Testis (tissue), 3 donors: ENCODE results near the gene SLC25A45. TPM values are rescaled to one million over a fixed set of nuclear protein-coding genes. Genes with fewer than 3 reads are reported as not detected.

Source experiments
- DNase-seq: peaks from one replicate; pipeline ENCODE4 v3.0.0-alpha.2; 2019
- H3K27ac ChIP-seq, 2 donors: fragments of 200-600 bp; sonication (generic); one replicate each; pipeline ENCODE4 v1.5.1; 2019
- H3K27me3 ChIP-seq: fragments of 200-600 bp; sonication (generic); one replicate; pipeline ENCODE4 v1.5.1; 2019
- H3K36me3 ChIP-seq: fragments of 200-600 bp; sonication (generic); one replicate; pipeline ENCODE4 v1.5.1; 2017; ENCODE audit warnings: low read depth; ENCODE audit errors: missing control alignments
- H3K4me1 ChIP-seq: fragments of 200-600 bp; sonication (generic); one replicate; pipeline ENCODE4 v1.5.1; 2019
- H3K4me3 ChIP-seq, 2 donors: fragments of 200-600 bp; sonication (generic); one replicate each; pipeline ENCODE4 v1.5.1; 2017 to 2019
- H3K9me3 ChIP-seq: fragments of 200-600 bp; sonication (generic); one replicate; pipeline ENCODE4 v1.5.1; 2017
- POLR2A ChIP-seq: fragments of 450-650 bp; IDR thresholded peaks from one replicate; pipeline ENCODE4 v1.6.1; 2017; ENCODE audit warnings: antibody characterized with exemption, mild to moderate bottlenecking, moderate library complexity
- WGBS, 2 donors: methylation state at CpG; one replicate each; pipeline ENCODE4 v1.1.5; 2018; 5-methylcytosine and 5-hydroxymethylcytosine counted together
- intact Hi-C: fragments of 100-400 bp; cut with DNase I; formaldehyde crosslinking; loops from one replicate; pipeline ENCODE4 v1.15.1; 2023; ENCODE audit warnings: low total_unique reads
- polyA plus RNA-seq: library from polyadenylated mRNA; stranded (reverse); fragments of 350-450 nt; fragmentation: Illumina TruSeq; extraction: RNeasy Lipid Tissue Mini Kit (QIAGEN cat#74804); gene quantifications from one replicate; pipeline ENCODE4 v1.2.3, GENCODE V29; 2014; ENCODE audit warnings: low read depth, low replicate concordance; ENCODE audit not compliant: insufficient read depth
- total RNA-seq, 2 donors: library from RNA; depleted of rRNA; stranded (reverse); fragments of >200 nt; gene quantifications; one replicate each; pipeline ENCODE4 v1.2.3, GENCODE V29; 2016
- TF ChIP-seq, protein P1 (sequence below), 3 experiments: fragments of 450-650 bp in 2 of 3; fragments of 200-600 bp in 1 of 3; sonication (generic) in 1 of 3; IDR thresholded peaks; one replicate each; pipeline ENCODE4 v1.5.1; 2016 to 2019; ENCODE audit warnings: antibody characterized with exemption in 3 of 3, mild to moderate bottlenecking in 2 of 3, moderate library complexity in 1 of 3

The SLC25A45 gene
- total and polyA plus RNA-seq, 3 donors from 2014 or later, result 8.0 to 10.6 (median 10.1) TPM

DNA sequence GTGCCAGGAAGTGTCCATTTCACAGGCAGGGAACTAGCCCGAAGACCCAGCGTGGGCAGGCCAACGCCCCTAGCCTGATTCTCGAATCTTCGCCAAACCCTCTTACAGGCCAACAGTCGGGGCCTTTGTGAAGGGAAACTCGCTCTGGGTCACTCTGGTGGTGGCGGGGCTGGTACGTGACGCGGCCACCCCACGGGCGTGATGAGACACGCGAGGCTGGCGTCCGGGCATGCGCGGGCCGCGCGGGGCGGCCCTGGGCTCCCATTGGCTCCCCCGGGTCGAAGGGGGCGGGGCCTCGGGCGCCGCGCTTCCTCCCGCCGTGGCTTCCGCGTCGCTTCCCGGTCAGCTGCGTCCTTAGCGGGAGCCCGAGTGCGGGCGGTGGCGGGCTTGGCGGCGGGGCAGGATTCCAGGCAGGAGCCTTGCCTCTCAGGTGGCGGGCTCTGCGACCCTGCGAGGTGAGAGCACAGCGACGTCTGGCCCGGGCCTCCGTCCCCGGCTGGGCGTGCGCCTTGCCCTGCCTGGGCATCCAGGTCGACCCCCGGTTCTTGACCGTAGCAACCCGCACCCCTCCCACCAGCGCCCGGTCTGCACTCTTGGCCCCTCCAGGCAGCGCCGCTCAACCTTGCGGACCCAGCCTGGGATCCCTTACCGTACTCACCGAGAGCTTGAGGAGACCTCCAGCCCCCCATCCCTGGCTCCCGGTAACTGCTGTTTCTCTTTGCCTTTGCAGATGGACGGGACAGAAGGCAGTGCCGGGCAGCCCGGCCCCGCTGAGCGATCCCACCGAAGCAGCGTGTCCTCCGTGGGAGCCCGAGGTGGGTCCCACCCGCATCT is 4.1 kb upstream of the SLC25A45 start, which contains the start of gene FRMD8:
Gene FRMD8 (plus strand): TSS at position 331 of the 834 bp plus-strand sequence. CDS start 400 bp downstream, at position 731.
- H3K27me3 ChIP-seq, result no peaks in the 10 kb centered on the region
- peaks cover 59% of the 10 kb centered on the region for H3K4me1 ChIP-seq
- TF ChIP-seq, protein P1, sequence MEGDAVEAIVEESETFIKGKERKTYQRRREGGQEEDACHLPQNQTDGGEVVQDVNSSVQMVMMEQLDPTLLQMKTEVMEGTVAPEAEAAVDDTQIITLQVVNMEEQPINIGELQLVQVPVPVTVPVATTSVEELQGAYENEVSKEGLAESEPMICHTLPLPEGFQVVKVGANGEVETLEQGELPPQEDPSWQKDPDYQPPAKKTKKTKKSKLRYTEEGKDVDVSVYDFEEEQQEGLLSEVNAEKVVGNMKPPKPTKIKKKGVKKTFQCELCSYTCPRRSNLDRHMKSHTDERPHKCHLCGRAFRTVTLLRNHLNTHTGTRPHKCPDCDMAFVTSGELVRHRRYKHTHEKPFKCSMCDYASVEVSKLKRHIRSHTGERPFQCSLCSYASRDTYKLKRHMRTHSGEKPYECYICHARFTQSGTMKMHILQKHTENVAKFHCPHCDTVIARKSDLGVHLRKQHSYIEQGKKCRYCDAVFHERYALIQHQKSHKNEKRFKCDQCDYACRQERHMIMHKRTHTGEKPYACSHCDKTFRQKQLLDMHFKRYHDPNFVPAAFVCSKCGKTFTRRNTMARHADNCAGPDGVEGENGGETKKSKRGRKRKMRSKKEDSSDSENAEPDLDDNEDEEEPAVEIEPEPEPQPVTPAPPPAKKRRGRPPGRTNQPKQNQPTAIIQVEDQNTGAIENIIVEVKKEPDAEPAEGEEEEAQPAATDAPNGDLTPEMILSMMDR (IDR thresholded peaks at IDR 0.05), result no peak
- TF ChIP-seq POLR2A, result peak; percentile 47
- DNase-seq, result peak; percentile 90
- H3K36me3 ChIP-seq, result no peaks in the 10 kb centered on the region
- peak within 1 kb of the TSS; percentile 79 to 91 for H3K4me3 ChIP-seq
- intact Hi-C loops, result no loop called here
- H3K9me3 ChIP-seq, result no peaks in the 10 kb centered on the region
- 1% methylated on average over 20 to 64 of the region's 76 CpGs for WGBS, 2 donors
- H3K27ac ChIP-seq, result peak within 1 kb of the TSS; percentile 61 to 90

DNA sequence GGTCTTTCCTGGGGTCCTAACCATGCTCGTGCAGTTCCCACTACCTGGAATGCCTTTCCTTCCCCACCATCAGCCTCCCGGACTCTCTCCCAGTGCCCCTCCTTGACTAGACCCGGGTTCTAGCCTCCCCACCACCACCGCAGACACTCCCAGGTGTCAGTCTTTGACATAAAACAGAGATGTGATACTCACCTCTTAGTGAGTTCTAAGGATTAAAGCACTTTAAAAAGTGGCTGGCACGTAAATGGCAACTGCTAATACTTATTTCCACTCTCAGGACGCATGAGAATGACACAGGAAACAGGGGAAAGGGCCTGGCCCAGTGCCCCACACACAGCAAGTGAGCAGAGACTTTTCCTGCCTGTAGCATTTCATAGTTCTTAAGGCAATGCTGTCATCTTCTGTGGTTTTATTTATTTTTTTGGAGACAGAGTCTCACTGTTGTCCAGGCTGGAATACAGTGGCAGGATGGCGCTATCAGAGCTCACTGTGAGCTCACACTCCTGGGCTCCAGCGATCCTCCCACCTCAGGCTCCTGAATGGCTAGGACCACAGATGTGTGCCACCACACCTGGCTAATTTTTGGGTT is 1.9 kb upstream of the SLC25A45 start:
- Histone ChIP-seq H3K4me1 (peaks cover 40% of the 10 kb centered on the region), H3K36me3 (no peaks in the 10 kb centered on the region), H3K4me3 (no peak overlapping the region), H3K27ac (peak overlapping the region; percentile 11 to 90), H3K9me3 (no peaks in the 10 kb centered on the region), H3K27me3 (no peaks in the 10 kb centered on the region)
- no peak for DNase-seq
- WGBS, 2 donors, result 76 to 79% methylated on average over 8 of the region's 8 CpGs
- TF ChIP-seq, protein P1 (IDR thresholded peaks at IDR 0.05), result no peak
- TF ChIP-seq POLR2A, result no peak
- intact Hi-C loops, result no loop called here

DNA sequence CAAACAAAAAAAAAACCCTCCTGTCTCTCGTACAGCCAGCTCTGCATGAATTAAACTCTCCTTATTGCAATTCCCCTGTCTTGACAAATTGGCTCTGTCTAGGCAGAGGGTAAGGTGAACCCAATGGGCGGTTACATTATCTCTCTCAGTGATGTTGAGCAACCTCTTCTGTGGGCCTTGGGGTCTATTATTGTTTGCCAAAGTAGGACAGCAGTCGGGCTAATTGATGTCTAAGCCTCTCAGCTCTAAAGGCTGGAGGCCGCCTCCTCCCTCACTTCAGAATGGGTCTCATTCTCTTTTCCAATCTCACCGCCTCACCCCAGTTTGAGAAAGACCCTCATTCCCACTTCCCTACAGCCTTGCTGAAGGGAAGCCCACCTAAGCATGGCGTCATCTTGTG is 1.3 kb upstream of the SLC25A45 start:
- Histone ChIP-seq H3K4me1 (peaks cover 35% of the 10 kb centered on the region), H3K27ac (peak overlapping the region; percentile 11 to 90), H3K4me3 (no peak overlapping the region), H3K36me3 (no peaks in the 10 kb centered on the region), H3K27me3 (no peaks in the 10 kb centered on the region), H3K9me3 (no peaks in the 10 kb centered on the region)
- intact Hi-C loops, result no loop called here
- TF ChIP-seq POLR2A, result no peak
- TF ChIP-seq, protein P1 (IDR thresholded peaks at IDR 0.05), result no peak
- 89 to 90% methylated on average over 6 of the region's 6 CpGs for WGBS, 2 donors
- DNase-seq, result no peak

DNA sequence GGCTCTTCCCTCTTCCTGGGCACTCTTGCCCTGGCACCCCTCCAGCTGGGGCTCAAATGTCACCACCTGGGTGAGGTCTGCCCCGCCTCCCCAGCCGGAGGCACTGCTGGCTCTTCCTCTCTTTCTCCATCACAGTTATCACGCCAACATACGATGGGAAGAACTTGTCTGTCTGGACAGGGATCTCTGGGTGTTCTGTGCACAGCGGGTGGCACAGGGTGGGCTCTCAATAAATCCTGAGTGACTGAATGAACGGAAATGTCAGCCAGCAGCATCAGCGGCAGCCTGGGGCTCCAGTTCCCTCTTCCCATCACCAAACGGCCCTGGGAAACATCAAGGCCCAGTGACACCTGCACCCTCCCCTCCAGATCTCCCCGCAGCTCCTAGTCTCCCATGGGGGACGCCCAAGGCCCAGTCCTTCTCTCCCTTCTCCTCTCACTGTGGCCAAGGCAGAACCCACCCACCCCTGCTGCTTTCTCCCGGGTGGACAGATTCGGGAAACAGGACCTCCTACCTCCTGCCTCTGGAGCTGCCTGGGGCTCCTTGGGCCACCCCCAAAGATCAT is 440 bp upstream of the SLC25A45 start:
- no peak for TF ChIP-seq POLR2A
- TF ChIP-seq, protein P1 (IDR thresholded peaks at IDR 0.05), result no peak
- no peaks in the 10 kb centered on the region for H3K27me3 ChIP-seq
- no peaks in the 10 kb centered on the region for H3K9me3 ChIP-seq
- WGBS, 2 donors, result 25 to 48% methylated on average over 12 of the region's 12 CpGs
- H3K27ac ChIP-seq, result peak overlapping the region; percentile 93 to 95
- peak overlapping the region in 1 of 2 donors; percentile 24 for H3K4me3 ChIP-seq
- no peaks in the 10 kb centered on the region for H3K36me3 ChIP-seq
- no peak for DNase-seq
- H3K4me1 ChIP-seq, result peaks cover 26% of the 10 kb centered on the region
- intact Hi-C loops, result no loop called here
